ENCODE results near the gene UTP18. TPM values are rescaled to one million over a fixed set of nuclear protein-coding genes. Genes with fewer than 3 reads are reported as not detected.

Gene UTP18
- total and polyA plus RNA-seq, 9 of the 15 experiments (the other 6 are each of a cell fraction or from before 2014, with no cell fraction given), result 31.1 to 99.2 (median 66.7) TPM

GRCh38 chr17:51335883-51336822, 75.8 kb downstream of the UTP18 start:
- peaks cover 0 to 4% of the 10 kb centered on the region in 2 experiments; a peak in 2 of 5 replicates for H3K4me1 ChIP-seq (replicated peaks in 1 of 2; ENCODE audit: control insufficient read depth in 2 of 2, insufficient read depth in 2 of 2, low read length in 2 of 2)
- H3K4me3 ChIP-seq, result no peak overlapping the region
- H3K79me2 ChIP-seq (ENCODE audit: control insufficient read depth, insufficient read depth, low read length), result no peaks in the 10 kb centered on the region
- no peak overlapping the region for H3K9ac ChIP-seq (ENCODE audit: insufficient read depth in 1 of 2, low read depth in 2 of 2, low read length in 2 of 2)
- POLR2A ChIA-PET, result interaction anchor here (2.5 kb wide), 1 partner anchor 11 kb away, joined by 7 read pairs; no protein-coding TSS in a partner anchor
- peak in 1 of 4 experiments; percentile 20 for DNase-seq (ENCODE audit: extremely low read depth in 1 of 4, low spot score in 3 of 4)
- CTCF ChIA-PET (ENCODE audit: low intra/inter-chr PET ratio), result no interaction called here
- FAIRE-seq, result peak; percentile 44
- no peak overlapping the region for H3K27ac ChIP-seq (ENCODE audit: extremely low read depth, low read depth, low read length)
- BruUV-seq (replicated peaks), result no TSS peak
- H2AFZ ChIP-seq (ENCODE audit: low read depth, low read length), result no peak overlapping the region
- H3K4me2 ChIP-seq (ENCODE audit: insufficient read depth, low read length), result peak overlapping the region; percentile 26; the same call in 1 of the 2 replicates
- H3K9me1 ChIP-seq (ENCODE audit: control insufficient read depth, insufficient read depth, low read length), result no peaks in the 10 kb centered on the region
- peaks cover 2 to 24% of the 10 kb centered on the region in 2 experiments; a peak in 3 of 5 replicates for H3K27me3 ChIP-seq (ENCODE audit: control insufficient read depth in 2 of 2, insufficient read depth in 2 of 2, low read length in 2 of 2)
- peak; percentile 58 for ATAC-seq
- H3K9me3 ChIP-seq (replicated peaks; ENCODE audit: control insufficient read depth, insufficient read depth, low read depth, low read length), result no peaks in the 10 kb centered on the region
- H4K20me1 ChIP-seq (replicated peaks; ENCODE audit: control insufficient read depth, insufficient read depth, low read length), result no peaks in the 10 kb centered on the region; the same call in 1 of the 2 replicates
- in situ Hi-C loops (cut with MboI) (no loop called here), intact Hi-C loops (cut with micrococcal nuclease) (no loop called here)
- 2% methylated on average over 5 of the region's 5 CpGs for WGBS (ENCODE audit: insufficient coverage, low coverage, missing lambda C conversion rate)
- no peaks in the 10 kb centered on the region for H3K36me3 ChIP-seq (ENCODE audit: control insufficient read depth, insufficient read depth, low read length)
- TF ChIP-seq U2AF1 (optimal IDR thresholded peaks at IDR 0.05; ENCODE audit: low read depth, low read length) (no peak), NCOA2 (IDR thresholded peaks at IDR 0.05; ENCODE audit: partially characterized antibody in 2 of 2) (no peak), ZNF280A (IDR thresholded peaks at IDR 0.05; ENCODE audit: low read depth, partially characterized antibody) (no peak), SIRT6 (IDR thresholded peaks at IDR 0.05; ENCODE audit: low read depth, low read length) (no peak), KDM4B (IDR thresholded peaks at IDR 0.05; ENCODE audit: borderline replicate concordance in 2 of 2, low read depth in 1 of 2) (no peak), DDX20 (tag; IDR thresholded peaks at IDR 0.05; ENCODE audit: low read depth) (no peak), ARID1B (IDR thresholded peaks at IDR 0.05) (peak; percentile 55), SP2 (IDR thresholded peaks at IDR 0.05; ENCODE audit: extremely low read depth, low read depth, low read length, poor library complexity, severe bottlenecking) (no peak), USF1 (CRISPR knock-in tag; IDR thresholded peaks at IDR 0.05) (peak; percentile 47), CBFA2T2 (conservative IDR thresholded peaks at IDR 0.05) (peak; percentile 49; the same call in 1 of the 2 replicates), MCM3 (IDR thresholded peaks at IDR 0.05) (no peak), SRSF7 (optimal IDR thresholded peaks at IDR 0.05; ENCODE audit: low read depth, low read length) (no peak), TCF3 (CRISPR knock-in tag; IDR thresholded peaks at IDR 0.05) (peak; percentile 76)
